ENCODE results near the gene CSNK2B. TPM values are rescaled to one million over a fixed set of nuclear protein-coding genes. Genes with fewer than 3 reads are reported as not detected.

The CSNK2B gene
- total and polyA plus RNA-seq, 9 of the 15 experiments (the other 6 are each of a cell fraction or from before 2014, with no cell fraction given), result 120 to 1,126 (median 529) TPM

- TF ChIP-seq ATF3 (IDR thresholded peaks at IDR 0.05) (no peak), ATF3 (CRISPR knock-in tag; conservative IDR thresholded peaks at IDR 0.05) (no peak), NFATC3 (IDR thresholded peaks at IDR 0.05) (no peak), PTRF (tag; IDR thresholded peaks at IDR 0.05) (no peak), SRSF7 (optimal IDR thresholded peaks at IDR 0.05; ENCODE audit: low read depth, low read length) (no peak), U2AF2 (optimal IDR thresholded peaks at IDR 0.05; ENCODE audit: low read depth, low read length) (no peak), NRF1 (conservative IDR thresholded peaks at IDR 0.05 in 1 of 2, IDR thresholded peaks at IDR 0.05 in 1 of 2) (no peak; a peak in 1 of 4 replicates), TAL1 (IDR thresholded peaks at IDR 0.05) (peak; percentile 67; the same call in 1 of the 2 replicates), ARID1B (IDR thresholded peaks at IDR 0.05) (peak; percentile 91), ZFP30 (CRISPR knock-in tag; IDR thresholded peaks at IDR 0.05; ENCODE audit: borderline replicate concordance) (no peak), SIN3B (IDR thresholded peaks at IDR 0.05; ENCODE audit: low read depth) (no peak), RBM34 (IDR thresholded peaks at IDR 0.05; ENCODE audit: borderline replicate concordance, insufficient read depth, low read length) (no peak), PHF20 (IDR thresholded peaks at IDR 0.05; ENCODE audit: partially characterized antibody) (no peak), GABPB2 (CRISPR knock-in tag; conservative IDR thresholded peaks at IDR 0.05) (no peak), MAZ (CRISPR knock-in tag; conservative IDR thresholded peaks at IDR 0.05 in 1 of 2, IDR thresholded peaks at IDR 0.05 in 1 of 2) (peak; percentile 47 to 63; a peak in 3 of 4 replicates), ZNF830 (CRISPR knock-in tag; IDR thresholded peaks at IDR 0.05) (no peak), E4F1 (CRISPR knock-in tag; IDR thresholded peaks at IDR 0.05; ENCODE audit: borderline replicate concordance) (no peak), ZBTB34 (CRISPR knock-in tag; IDR thresholded peaks at IDR 0.05) (no peak), ZFP1 (CRISPR knock-in tag; IDR thresholded peaks at IDR 0.05) (no peak), ASH1L (IDR thresholded peaks at IDR 0.05; ENCODE audit: borderline replicate concordance, low read depth, partially characterized antibody) (no peak), ZNF444 (CRISPR knock-in tag; IDR thresholded peaks at IDR 0.05) (no peak), TAF9B (IDR thresholded peaks at IDR 0.05; ENCODE audit: partially characterized antibody) (no peak), CREB1 (IDR thresholded peaks at IDR 0.05) (no peak), CREB1 (CRISPR knock-in tag; IDR thresholded peaks at IDR 0.05) (no peak), NONO (IDR thresholded peaks at IDR 0.05; ENCODE audit: low read depth in 2 of 2, low read length in 1 of 2) (no peak), ZZZ3 (IDR thresholded peaks at IDR 0.05) (no peak), KAT8 (IDR thresholded peaks at IDR 0.05; ENCODE audit: low read depth) (no peak), ZNF586 (CRISPR knock-in tag; conservative IDR thresholded peaks at IDR 0.05) (no peak)
These were observed 20.6 kb downstream of the CSNK2B start (continued) for GRCh38 chr6:31686483-31686882.
